ENCODE measurements around the gene FHAD1.
"Not testable (repeated sequence)": the region's sequence is repeated elsewhere in the genome, so short reads cannot be mapped to it uniquely, and the experiment has no call there.

FHAD1 gene

DNA sequence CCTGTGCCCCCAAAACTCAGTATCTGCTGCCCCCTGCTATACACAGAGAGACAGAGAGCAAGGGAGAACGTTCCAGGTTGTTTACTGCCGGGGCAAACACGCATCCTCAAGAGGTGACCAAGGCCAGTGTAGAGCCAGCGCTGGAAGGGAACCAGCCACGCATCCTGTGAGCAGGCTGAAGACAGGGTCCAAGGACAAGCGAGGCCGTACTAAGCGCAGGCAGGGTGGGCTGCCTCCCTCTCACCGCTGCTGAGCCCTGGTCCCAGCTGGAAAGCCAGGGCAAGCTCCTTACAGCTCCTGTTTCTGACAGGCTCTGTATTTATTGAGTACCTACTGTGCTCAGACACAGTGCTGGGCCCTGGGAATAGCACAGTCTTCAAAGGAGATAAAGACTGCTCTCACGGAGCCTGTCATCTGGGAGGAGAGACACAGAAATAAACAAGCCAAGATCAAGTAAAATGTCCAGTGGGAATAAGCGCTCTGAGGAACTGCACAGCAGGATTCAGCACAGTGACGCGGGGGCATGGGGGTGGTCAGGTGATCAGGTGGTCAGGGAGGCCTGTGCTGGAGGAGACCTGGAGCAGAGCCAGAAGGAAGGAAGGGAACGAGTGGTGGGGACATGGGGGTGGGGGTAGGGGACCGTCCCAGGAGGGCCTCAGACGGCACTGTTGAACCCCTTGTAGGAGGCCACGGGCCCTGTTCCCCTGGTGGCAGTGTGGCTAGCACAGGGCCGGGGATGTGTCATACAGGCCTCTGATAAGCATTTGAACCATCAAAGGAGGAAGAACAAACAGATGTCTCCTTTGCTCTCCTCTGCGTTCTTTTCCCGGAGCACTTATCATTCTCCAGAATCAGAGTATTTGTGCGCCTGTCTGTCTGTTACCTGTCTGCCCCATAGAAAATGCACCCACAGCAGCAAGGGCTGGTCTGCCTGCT lies 124.9 kb downstream of the FHAD1 start:
- TF ChIP-seq, protein P1, sequence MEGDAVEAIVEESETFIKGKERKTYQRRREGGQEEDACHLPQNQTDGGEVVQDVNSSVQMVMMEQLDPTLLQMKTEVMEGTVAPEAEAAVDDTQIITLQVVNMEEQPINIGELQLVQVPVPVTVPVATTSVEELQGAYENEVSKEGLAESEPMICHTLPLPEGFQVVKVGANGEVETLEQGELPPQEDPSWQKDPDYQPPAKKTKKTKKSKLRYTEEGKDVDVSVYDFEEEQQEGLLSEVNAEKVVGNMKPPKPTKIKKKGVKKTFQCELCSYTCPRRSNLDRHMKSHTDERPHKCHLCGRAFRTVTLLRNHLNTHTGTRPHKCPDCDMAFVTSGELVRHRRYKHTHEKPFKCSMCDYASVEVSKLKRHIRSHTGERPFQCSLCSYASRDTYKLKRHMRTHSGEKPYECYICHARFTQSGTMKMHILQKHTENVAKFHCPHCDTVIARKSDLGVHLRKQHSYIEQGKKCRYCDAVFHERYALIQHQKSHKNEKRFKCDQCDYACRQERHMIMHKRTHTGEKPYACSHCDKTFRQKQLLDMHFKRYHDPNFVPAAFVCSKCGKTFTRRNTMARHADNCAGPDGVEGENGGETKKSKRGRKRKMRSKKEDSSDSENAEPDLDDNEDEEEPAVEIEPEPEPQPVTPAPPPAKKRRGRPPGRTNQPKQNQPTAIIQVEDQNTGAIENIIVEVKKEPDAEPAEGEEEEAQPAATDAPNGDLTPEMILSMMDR (IDR thresholded peaks at IDR 0.05; ENCODE audit: low read length, missing control alignments), result no peak
- no peak for DNase-seq (ENCODE audit: low read depth)
- no peak overlapping the region for H3K4me3 ChIP-seq (replicated peaks; ENCODE audit: low read depth, low read length)

DNA sequence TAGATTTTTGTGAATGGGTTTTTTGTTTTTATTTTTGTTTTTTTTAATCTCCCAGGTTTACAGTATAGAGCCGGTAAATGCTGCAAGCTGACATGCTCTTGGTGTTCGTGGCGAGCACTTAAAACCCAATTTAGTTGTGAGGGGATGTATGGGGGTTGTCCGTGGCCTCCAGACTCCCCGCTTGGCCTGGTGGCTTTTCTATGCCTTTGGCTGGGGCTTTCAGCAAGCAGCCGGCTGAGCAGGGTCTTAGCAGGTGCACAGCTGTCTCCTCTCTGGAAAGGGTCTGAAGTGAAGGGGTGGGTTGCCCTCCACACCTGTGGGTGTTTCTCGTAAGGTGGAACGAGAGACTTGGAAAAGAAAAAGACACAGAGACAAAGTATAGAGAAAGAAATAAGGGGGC lies 131.7 kb downstream of the FHAD1 start:
- H3K4me3 ChIP-seq (replicated peaks; ENCODE audit: low read depth, low read length), result no peak overlapping the region
- TF ChIP-seq, protein P1 (IDR thresholded peaks at IDR 0.05; ENCODE audit: low read length, missing control alignments), result no peak
- DNase-seq (ENCODE audit: low read depth), result no peak

DNA sequence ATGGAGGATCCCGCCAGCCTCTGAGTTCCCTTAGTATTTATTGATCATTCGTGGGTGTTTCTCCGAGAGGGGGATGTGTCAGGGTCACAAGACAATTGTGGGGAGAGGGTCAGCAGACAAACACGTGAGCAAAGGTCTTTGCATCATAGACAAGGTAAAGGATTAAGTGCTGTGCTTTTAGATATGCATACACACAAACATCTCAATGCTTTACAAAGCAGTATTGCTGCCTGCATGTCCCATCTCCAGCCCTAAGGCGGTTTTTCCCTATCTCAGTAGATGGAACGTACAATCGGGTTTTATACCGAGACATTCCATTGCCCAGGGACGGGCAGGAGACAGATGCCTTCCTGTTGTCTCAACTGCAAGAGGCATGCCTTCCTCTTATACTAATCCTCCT lies 132.1 kb downstream of the FHAD1 start:
- H3K4me3 ChIP-seq (replicated peaks; ENCODE audit: low read depth, low read length); DNase-seq (ENCODE audit: low read depth): not testable (repeated sequence)

DNA sequence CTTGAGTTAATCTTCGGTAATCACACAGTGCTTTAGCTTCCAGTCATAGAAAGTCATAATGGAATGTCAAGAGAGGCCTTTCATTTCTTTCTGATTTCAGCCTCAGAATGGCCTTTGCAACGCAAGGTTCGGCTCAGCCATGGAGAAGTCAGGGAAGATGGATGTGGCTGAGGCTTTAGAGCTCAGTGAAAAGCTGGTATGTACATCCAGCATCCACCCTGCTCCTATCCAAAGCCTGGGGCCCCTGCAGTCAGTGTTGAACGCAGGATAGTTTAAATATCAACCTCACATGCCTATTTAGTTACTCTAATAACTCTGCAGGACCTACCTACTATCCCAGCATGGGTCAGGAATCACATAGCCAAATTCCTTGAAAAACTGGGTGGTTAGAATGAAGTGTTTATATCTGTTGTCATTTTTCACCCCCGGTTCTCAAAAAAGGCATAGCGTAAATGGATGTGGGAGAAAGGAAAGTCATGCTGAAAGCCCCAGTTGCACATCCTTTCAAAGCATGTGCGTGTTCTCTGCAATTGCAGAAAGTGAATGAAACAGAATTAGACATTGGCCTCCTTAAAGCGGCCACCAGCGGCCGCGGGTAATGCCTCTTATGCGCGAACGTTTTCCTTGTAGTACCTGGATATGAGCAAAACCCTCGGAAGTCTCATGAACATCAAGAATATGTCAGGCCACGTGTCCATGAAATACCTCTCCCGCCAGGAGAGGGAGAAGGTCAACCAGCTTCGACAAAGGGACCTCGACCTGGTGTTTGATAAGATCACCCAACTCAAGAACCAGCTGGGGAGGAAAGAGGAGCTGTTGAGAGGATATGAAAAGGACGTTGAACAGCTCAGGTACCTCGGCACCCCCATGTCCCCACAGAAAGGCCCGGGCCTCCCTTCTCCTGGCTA lies 133.8 kb downstream of the FHAD1 start:
- TF ChIP-seq, protein P1 (IDR thresholded peaks at IDR 0.05; ENCODE audit: low read length, missing control alignments), result no peak
- H3K4me3 ChIP-seq (replicated peaks; ENCODE audit: low read depth, low read length), result no peak overlapping the region

DNA sequence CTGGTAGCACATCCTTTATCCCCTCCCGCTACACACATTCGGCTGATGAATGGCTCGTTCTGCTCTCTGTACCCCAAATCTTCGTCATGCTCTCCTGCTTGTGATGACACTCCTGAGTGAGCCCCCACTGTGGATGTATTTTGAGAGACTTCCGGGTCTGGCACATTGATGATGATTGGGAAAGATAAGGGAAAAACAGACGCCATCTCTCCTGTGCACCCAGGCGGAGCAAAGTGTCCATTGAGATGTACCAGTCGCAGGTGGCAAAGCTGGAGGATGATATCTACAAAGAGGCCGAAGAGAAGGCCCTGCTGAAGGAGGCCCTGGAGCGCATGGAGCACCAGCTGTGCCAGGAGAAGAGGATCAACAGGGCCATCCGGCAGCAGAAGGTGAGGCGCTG lies 134.8 kb downstream of the FHAD1 start:
- DNase-seq (ENCODE audit: low read depth), result no peak
- H3K4me3 ChIP-seq (replicated peaks; ENCODE audit: low read depth, low read length), result no peak overlapping the region

More for the DNA sequence above, 133.8 kb downstream of the FHAD1 start:
- DNase-seq (ENCODE audit: low read depth), result no peak

DNA sequence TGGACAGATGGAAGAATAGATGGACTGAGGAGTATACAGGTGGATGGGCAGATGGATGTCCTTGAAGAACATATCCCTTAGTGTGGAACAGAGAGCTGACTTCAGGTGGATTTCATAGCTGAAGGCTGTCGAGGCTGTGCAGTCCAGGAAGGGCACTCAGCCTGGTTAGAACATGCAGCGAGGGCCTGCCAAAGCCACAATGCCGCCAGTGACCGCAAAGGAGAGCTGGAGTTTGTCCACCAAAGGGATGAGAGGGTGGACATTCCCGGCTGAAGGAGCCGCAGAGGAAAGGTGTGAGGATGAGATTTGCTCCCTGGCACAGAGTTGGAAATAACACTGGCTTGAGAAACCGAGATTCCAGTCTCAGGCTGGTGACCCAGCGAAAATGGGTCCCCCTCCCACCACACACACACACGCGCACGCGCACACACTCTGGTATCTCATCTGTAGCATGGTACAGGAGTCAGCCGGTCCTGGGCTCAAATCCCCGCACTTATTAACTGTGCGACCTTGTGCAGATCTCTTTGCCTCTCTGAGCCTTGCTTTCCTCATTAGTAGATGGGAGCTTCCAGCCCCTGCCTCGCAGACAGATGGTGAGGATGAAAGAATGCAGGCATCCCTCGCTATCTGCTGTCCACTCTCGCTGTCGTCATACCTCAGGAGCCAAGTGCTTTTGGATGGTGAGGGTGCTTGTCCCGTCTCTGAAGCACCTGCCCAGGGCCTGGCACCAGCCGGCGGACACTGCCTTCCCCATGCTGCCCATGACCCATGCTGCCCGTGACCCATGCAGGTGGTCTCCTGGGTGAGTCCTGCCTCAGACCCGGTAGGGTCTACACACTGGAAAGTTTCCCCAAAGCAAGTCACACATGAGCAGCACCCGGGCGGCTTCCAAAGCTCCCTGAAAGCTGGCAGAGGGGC lies 135.8 kb downstream of the FHAD1 start:
- DNase-seq (ENCODE audit: low read depth), result no peak
- TF ChIP-seq, protein P1 (IDR thresholded peaks at IDR 0.05; ENCODE audit: low read length, missing control alignments), result no peak
- H3K4me3 ChIP-seq (replicated peaks; ENCODE audit: low read depth, low read length), result no peak overlapping the region

More for the DNA sequence above, 134.8 kb downstream of the FHAD1 start:
- TF ChIP-seq, protein P1 (IDR thresholded peaks at IDR 0.05; ENCODE audit: low read length, missing control alignments), result no peak
